Measurements from ENCODE around the gene TMEM219. TPM values are rescaled to one million over a fixed set of nuclear protein-coding genes. Genes with fewer than 3 reads are reported as not detected.

The TMEM219 gene
- total RNA-seq, 1 experiment from 2014 or later, result 69.6 TPM

DNA sequence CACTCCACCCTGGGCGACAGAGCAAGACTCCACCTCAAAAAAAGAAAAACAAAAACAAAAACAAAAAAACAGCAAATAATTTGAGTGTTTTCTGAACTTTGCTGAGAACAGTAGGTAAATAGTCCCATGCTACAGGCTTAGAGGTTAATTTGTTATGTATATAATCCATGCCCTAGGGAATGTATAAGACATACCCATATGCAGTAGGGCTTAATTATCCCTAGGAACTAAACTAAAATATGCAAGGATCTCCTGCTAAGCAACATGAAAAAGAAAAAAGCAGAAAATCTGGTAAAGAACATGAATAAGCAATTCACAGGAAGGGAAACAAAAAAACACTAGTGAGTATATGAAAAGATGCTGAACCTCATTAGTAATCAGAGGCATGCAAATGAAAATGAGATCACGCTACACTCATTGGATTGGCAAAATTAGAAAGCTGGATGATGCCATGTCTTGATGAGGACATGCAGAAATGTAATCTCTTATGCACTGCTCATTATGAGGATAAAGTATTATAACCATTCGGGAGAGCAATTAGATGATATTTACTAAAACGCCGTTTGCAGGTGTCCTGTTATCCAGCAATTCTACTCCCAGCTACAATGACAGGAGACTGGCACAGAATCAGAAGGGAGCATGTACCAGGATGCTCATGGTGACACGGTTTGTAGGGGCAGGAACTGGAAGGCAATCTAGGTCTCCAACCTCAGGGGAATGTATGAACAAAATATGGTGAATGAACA is 41.4 kb upstream of the TMEM219 start:
- Mint-ChIP-seq H3K27ac (no peak overlapping the region), H3K27me3 (ENCODE audit: low read depth) (no peaks in the 10 kb centered on the region), H3K4me1 (peaks cover 4% of the 10 kb centered on the region), H3K9me3 (no peaks in the 10 kb centered on the region), H3K4me3 (no peak overlapping the region), H3K36me3 (peaks cover 7% of the 10 kb centered on the region)
- DNase-seq (ENCODE audit: low spot score) (no peak), ATAC-seq (no peak)
- CTCF ChIA-PET, result interaction anchor here (1.4 kb wide), 1 partner anchor 72 kb away, joined by 6 read pairs; no protein-coding TSS in a partner anchor
- POLR2A ChIA-PET, result no interaction called here
- TF ChIP-seq, protein P1, sequence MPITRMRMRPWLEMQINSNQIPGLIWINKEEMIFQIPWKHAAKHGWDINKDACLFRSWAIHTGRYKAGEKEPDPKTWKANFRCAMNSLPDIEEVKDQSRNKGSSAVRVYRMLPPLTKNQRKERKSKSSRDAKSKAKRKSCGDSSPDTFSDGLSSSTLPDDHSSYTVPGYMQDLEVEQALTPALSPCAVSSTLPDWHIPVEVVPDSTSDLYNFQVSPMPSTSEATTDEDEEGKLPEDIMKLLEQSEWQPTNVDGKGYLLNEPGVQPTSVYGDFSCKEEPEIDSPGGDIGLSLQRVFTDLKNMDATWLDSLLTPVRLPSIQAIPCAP (CRISPR knock-in tag; IDR thresholded peaks at IDR 0.05), result no peak
- TF ChIP-seq MYBL2 (CRISPR knock-in tag; IDR thresholded peaks at IDR 0.05), result no peak
- TF ChIP-seq, protein P2, sequence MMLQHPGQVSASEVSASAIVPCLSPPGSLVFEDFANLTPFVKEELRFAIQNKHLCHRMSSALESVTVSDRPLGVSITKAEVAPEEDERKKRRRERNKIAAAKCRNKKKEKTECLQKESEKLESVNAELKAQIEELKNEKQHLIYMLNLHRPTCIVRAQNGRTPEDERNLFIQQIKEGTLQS (CRISPR knock-in tag; conservative IDR thresholded peaks at IDR 0.05), result no peak

DNA sequence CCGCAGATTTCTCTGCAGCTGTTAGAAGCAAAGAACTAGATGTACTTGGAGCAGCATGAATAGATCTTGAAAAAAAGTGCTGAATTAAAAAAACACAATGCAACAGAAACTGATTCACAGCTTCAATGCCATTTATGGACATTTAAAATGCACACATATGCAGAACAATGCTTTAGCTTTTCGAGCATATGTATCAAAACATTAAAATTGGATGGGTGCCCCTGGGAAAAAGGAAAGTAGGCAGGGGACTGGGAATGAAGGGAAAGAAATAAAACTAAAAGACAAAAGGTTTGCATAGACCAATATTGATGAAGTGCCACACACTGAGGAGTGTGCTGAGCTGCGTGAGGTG is 40.9 kb upstream of the TMEM219 start:
- H3K9me3 Mint-ChIP-seq, result no peaks in the 10 kb centered on the region
- H3K27me3 Mint-ChIP-seq (ENCODE audit: low read depth), result no peaks in the 10 kb centered on the region
- H3K4me1 Mint-ChIP-seq, result peaks cover 4% of the 10 kb centered on the region
- no peak overlapping the region; the same call in 1 of the 2 replicates for H3K27ac Mint-ChIP-seq
- H3K36me3 Mint-ChIP-seq, result peaks cover 7% of the 10 kb centered on the region
- POLR2A ChIA-PET, result no interaction called here
- DNase-seq (ENCODE audit: low spot score) (no peak), ATAC-seq (no peak)
- CTCF ChIA-PET, result interaction anchor here (1.4 kb wide), 1 partner anchor 73 kb away, joined by 6 read pairs; no protein-coding TSS in a partner anchor
- no peak overlapping the region for H3K4me3 Mint-ChIP-seq
- TF ChIP-seq ZNF138 (CRISPR knock-in tag; conservative IDR thresholded peaks at IDR 0.05) (no peak), ZNF416 (CRISPR knock-in tag; IDR thresholded peaks at IDR 0.05) (no peak), FOXJ3 (CRISPR knock-in tag; IDR thresholded peaks at IDR 0.05; ENCODE audit: borderline replicate concordance) (no peak), PRRX2 (CRISPR knock-in tag; IDR thresholded peaks at IDR 0.05) (no peak), ZNF317 (CRISPR knock-in tag; IDR thresholded peaks at IDR 0.05; ENCODE audit: borderline replicate concordance, low read depth) (no peak), TCF7 (CRISPR knock-in tag; IDR thresholded peaks at IDR 0.05; ENCODE audit: low read depth) (no peak), SMAD3 (CRISPR knock-in tag; IDR thresholded peaks at IDR 0.05; ENCODE audit: borderline replicate concordance) (no peak), CREM (CRISPR knock-in tag; IDR thresholded peaks at IDR 0.05) (no peak), ZNF396 (CRISPR knock-in tag; IDR thresholded peaks at IDR 0.05; ENCODE audit: borderline replicate concordance) (no peak), HMGA2 (CRISPR knock-in tag; IDR thresholded peaks at IDR 0.05) (no peak)
- TF ChIP-seq, protein P3, sequence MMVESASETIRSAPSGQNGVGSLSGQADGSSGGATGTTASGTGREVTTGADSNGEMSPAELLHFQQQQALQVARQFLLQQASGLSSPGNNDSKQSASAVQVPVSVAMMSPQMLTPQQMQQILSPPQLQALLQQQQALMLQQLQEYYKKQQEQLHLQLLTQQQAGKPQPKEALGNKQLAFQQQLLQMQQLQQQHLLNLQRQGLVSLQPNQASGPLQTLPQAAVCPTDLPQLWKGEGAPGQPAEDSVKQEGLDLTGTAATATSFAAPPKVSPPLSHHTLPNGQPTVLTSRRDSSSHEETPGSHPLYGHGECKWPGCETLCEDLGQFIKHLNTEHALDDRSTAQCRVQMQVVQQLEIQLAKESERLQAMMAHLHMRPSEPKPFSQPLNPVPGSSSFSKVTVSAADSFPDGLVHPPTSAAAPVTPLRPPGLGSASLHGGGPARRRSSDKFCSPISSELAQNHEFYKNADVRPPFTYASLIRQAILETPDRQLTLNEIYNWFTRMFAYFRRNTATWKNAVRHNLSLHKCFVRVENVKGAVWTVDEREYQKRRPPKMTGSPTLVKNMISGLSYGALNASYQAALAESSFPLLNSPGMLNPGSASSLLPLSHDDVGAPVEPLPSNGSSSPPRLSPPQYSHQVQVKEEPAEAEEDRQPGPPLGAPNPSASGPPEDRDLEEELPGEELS (CRISPR knock-in tag; IDR thresholded peaks at IDR 0.05), result no peak
- TF ChIP-seq, protein P4, sequence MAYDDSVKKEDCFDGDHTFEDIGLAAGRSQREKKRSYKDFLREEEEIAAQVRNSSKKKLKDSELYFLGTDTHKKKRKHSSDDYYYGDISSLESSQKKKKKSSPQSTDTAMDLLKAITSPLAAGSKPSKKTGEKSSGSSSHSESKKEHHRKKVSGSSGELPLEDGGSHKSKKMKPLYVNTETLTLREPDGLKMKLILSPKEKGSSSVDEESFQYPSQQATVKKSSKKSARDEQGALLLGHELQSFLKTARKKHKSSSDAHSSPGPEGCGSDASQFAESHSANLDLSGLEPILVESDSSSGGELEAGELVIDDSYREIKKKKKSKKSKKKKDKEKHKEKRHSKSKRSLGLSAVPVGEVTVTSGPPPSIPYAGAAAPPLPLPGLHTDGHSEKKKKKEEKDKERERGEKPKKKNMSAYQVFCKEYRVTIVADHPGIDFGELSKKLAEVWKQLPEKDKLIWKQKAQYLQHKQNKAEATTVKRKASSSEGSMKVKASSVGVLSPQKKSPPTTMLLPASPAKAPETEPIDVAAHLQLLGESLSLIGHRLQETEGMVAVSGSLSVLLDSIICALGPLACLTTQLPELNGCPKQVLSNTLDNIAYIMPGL (CRISPR knock-in tag; IDR thresholded peaks at IDR 0.05), result no peak
- TF ChIP-seq, protein P5, sequence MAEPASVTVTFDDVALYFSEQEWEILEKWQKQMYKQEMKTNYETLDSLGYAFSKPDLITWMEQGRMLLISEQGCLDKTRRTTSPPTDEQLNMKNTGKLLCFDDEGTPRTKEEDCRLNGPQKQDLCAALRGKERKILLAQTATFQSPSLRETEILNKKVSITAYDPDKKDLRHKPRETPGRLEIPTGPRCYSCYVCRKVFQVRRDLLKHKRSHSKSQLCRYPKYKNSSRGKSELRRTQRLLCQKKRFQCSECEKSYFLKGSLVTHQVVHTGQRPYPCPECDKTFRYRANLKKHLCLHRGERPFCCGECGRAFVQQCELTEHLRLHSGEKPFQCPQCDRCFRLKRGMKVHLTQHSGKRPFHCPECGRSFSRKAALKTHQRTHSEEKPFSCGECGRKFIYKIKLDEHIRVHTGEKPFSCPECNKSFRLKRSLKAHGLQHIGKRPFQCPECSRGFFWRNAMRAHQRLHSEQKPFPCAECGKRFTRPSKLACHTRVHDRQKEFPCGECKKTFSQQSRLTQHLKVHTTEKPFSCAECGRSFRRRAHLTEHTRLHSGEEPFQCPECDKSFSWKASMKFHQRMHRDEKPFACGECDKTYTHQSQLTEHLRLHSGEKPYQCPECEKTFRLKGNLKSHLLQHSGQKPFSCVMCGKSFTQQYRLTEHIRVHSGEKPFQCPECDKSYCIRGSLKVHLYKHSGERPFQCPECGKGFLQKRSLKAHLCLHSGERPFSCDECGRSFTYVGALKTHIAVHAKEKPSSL (CRISPR knock-in tag; conservative IDR thresholded peaks at IDR 0.05), result no peak
- TF ChIP-seq, protein P6, sequence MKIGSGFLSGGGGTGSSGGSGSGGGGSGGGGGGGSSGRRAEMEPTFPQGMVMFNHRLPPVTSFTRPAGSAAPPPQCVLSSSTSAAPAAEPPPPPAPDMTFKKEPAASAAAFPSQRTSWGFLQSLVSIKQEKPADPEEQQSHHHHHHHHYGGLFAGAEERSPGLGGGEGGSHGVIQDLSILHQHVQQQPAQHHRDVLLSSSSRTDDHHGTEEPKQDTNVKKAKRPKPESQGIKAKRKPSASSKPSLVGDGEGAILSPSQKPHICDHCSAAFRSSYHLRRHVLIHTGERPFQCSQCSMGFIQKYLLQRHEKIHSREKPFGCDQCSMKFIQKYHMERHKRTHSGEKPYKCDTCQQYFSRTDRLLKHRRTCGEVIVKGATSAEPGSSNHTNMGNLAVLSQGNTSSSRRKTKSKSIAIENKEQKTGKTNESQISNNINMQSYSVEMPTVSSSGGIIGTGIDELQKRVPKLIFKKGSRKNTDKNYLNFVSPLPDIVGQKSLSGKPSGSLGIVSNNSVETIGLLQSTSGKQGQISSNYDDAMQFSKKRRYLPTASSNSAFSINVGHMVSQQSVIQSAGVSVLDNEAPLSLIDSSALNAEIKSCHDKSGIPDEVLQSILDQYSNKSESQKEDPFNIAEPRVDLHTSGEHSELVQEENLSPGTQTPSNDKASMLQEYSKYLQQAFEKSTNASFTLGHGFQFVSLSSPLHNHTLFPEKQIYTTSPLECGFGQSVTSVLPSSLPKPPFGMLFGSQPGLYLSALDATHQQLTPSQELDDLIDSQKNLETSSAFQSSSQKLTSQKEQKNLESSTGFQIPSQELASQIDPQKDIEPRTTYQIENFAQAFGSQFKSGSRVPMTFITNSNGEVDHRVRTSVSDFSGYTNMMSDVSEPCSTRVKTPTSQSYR (CRISPR knock-in tag; IDR thresholded peaks at IDR 0.05), result no peak
- TF ChIP-seq, protein P2 (CRISPR knock-in tag; conservative IDR thresholded peaks at IDR 0.05), result no peak
- TF ChIP-seq, protein P7, sequence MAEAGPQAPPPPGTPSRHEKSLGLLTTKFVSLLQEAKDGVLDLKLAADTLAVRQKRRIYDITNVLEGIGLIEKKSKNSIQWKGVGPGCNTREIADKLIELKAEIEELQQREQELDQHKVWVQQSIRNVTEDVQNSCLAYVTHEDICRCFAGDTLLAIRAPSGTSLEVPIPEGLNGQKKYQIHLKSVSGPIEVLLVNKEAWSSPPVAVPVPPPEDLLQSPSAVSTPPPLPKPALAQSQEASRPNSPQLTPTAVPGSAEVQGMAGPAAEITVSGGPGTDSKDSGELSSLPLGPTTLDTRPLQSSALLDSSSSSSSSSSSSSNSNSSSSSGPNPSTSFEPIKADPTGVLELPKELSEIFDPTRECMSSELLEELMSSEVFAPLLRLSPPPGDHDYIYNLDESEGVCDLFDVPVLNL (CRISPR knock-in tag; IDR thresholded peaks at IDR 0.05; ENCODE audit: borderline replicate concordance, low read depth), result no peak
